ENCODE data around the gene CDK5.

The CDK5 gene

GRCh38 chr7:151086802-151087244 lies 29.1 kb upstream of the CDK5 start:
- peak in 4 of 6 experiments; percentile 16 to 52 (median 36) for DNase-seq

GRCh38 chr7:151085691-151086620 lies 28.3 kb upstream of the CDK5 start, which contains the start of gene AGAP3:
Gene AGAP3 (plus strand): TSS chr7:151086475. CDS start chr7:151086742, 267 bp downstream.
- peak; percentile 38 to 62 (median 48) for DNase-seq

GRCh38 chr7:151085329-151085690 lies 27.6 kb upstream of the CDK5 start:
- DNase-seq, result no peak

GRCh38 chr7:151083824-151084160 lies 26.1 kb upstream of the CDK5 start:
- no peak for DNase-seq

- peak; percentile 78 to 87 (median 84) for DNase-seq
Observed at GRCh38 chr7:151083071-151083823, 25.6 kb upstream of the CDK5 start, which contains the start of gene TMUB1. Gene TMUB1 (minus strand): TSS chr7:151083493. CDS start chr7:151082563, 930 bp downstream.

GRCh38 chr7:151082141-151083070 lies 24.7 kb upstream of the CDK5 start:
- DNase-seq, result no peak

- no peak for DNase-seq
Observed at GRCh38 chr7:151081170-151082101, 23.7 kb upstream of the CDK5 start.

- peak; percentile 80 to 85 (median 82) for DNase-seq
Observed at GRCh38 chr7:151080522-151081169, 22.9 kb upstream of the CDK5 start, which contains the start of gene FASTK. Gene FASTK (minus strand): TSS chr7:151080809. CDS start chr7:151080766, 43 bp downstream.

GRCh38 chr7:151080067-151080521 lies 22.4 kb upstream of the CDK5 start:
- no peak for DNase-seq

- no peak for DNase-seq
Observed at GRCh38 chr7:151079199-151079910, 21.7 kb upstream of the CDK5 start.

- DNase-seq, result no peak
Observed at GRCh38 chr7:151078233-151079040, 20.7 kb upstream of the CDK5 start.

GRCh38 chr7:151077705-151078232 lies 20.1 kb upstream of the CDK5 start:
- no peak for DNase-seq

- DNase-seq, result no peak
Observed at GRCh38 chr7:151076863-151077704, 19.4 kb upstream of the CDK5 start.

- no peak for DNase-seq
Observed at GRCh38 chr7:151075978-151076426, 18.3 kb upstream of the CDK5 start.

- no peak for DNase-seq
Observed at GRCh38 chr7:151075662-151075971, 17.9 kb upstream of the CDK5 start.

GRCh38 chr7:151074817-151075661 lies 17.3 kb upstream of the CDK5 start:
- DNase-seq, result no peak

GRCh38 chr7:151073990-151074389 lies 16.3 kb upstream of the CDK5 start:
- no peak for DNase-seq

Data from stimulated activated naive CD4-positive, alpha-beta T cell (primary cell).